ENCODE data around the gene TAF12.

The TAF12 gene

GRCh38 chr1:28671254-28671780, 28.4 kb upstream of the TAF12 start:
- Mint-ChIP-seq H3K4me3 (no peak overlapping the region), H3K9me3 (no peaks in the 10 kb centered on the region), H3K4me1 (peaks cover 21% of the 10 kb centered on the region), H3K27ac (no peak overlapping the region), H3K36me3 (ENCODE audit: low read depth) (peaks cover 10% of the 10 kb centered on the region), H3K27me3 (ENCODE audit: low read depth, poor library complexity) (peaks cover under 1% of the 10 kb centered on the region)
- DNase-seq, result no peak
- no peak for TF ChIP-seq CTCF (IDR thresholded peaks at IDR 0.05)

- peaks cover 5% of the 10 kb centered on the region for H3K36me3 Mint-ChIP-seq (ENCODE audit: low read depth)
- H3K4me1 Mint-ChIP-seq, result peaks cover 34% of the 10 kb centered on the region
- H3K9me3 Mint-ChIP-seq, result no peaks in the 10 kb centered on the region
- DNase-seq, result peak; percentile 56
- peak overlapping the region; percentile 92 for H3K4me3 Mint-ChIP-seq
- peaks cover 9% of the 10 kb centered on the region for H3K27me3 Mint-ChIP-seq (ENCODE audit: low read depth, poor library complexity)
- peak overlapping the region; percentile 88 for H3K27ac Mint-ChIP-seq
- no peak for TF ChIP-seq CTCF (IDR thresholded peaks at IDR 0.05)
Observed at GRCh38 chr1:28668956-28669723, 26.3 kb upstream of the TAF12 start.

GRCh38 chr1:28668191-28668955, 25.5 kb upstream of the TAF12 start, which contains the start of gene GMEB1:
Gene GMEB1 (plus strand): TSS chr1:28668784. CDS start chr1:28683613, 14,829 bp downstream.
- H3K4me1 Mint-ChIP-seq, result peaks cover 42% of the 10 kb centered on the region
- peak; percentile 91 for DNase-seq

GRCh38 chr1:28666806-28667205, 23.9 kb upstream of the TAF12 start:
- H3K4me3 Mint-ChIP-seq, result no peak overlapping the region

More at GRCh38 chr1:28668191-28668955, 25.5 kb upstream of the TAF12 start, which contains the start of gene GMEB1:
- Mint-ChIP-seq H3K4me3 (peak within 1 kb of the TSS; percentile 92), H3K9me3 (no peaks in the 10 kb centered on the region), H3K27me3 (ENCODE audit: low read depth, poor library complexity) (peaks cover 9% of the 10 kb centered on the region), H3K36me3 (ENCODE audit: low read depth) (peaks cover 5% of the 10 kb centered on the region), H3K27ac (peak within 1 kb of the TSS; percentile 92)
- TF ChIP-seq CTCF (IDR thresholded peaks at IDR 0.05), result no peak

GRCh38 chr1:28663871-28664470, 21.1 kb upstream of the TAF12 start:
- Mint-ChIP-seq H3K4me3 (no peak overlapping the region), H3K27ac (peak overlapping the region; percentile 66), H3K36me3 (ENCODE audit: low read depth) (no peaks in the 10 kb centered on the region), H3K4me1 (peaks cover 31% of the 10 kb centered on the region), H3K27me3 (ENCODE audit: low read depth, poor library complexity) (peaks cover 9% of the 10 kb centered on the region), H3K9me3 (no peaks in the 10 kb centered on the region)
- TF ChIP-seq CTCF (IDR thresholded peaks at IDR 0.05), result no peak
- DNase-seq, result no peak

More at GRCh38 chr1:28666806-28667205, 23.9 kb upstream of the TAF12 start:
- Mint-ChIP-seq H3K4me1 (peaks cover 42% of the 10 kb centered on the region), H3K36me3 (ENCODE audit: low read depth) (no peaks in the 10 kb centered on the region), H3K9me3 (no peaks in the 10 kb centered on the region), H3K27me3 (ENCODE audit: low read depth, poor library complexity) (peaks cover 9% of the 10 kb centered on the region), H3K27ac (no peak overlapping the region)
- no peak for TF ChIP-seq CTCF (IDR thresholded peaks at IDR 0.05)
- DNase-seq, result no peak
